Vagina (tissue), 2 donors: Measurements from ENCODE around the gene FBXO21. TPM values are rescaled to one million over a fixed set of nuclear protein-coding genes. Genes with fewer than 3 reads are reported as not detected.

Source experiments
- DNase-seq, 2 donors: peaks; one replicate each; pipeline ENCODE4 v3.0.0-alpha.2; 2017; ENCODE audit errors: extremely low spot score in 2 of 2
- H3K27ac ChIP-seq: fragments of 200-600 bp; sonication (generic); one replicate; pipeline ENCODE4 v1.5.1; 2019
- H3K27me3 ChIP-seq: fragments of 200-600 bp; sonication (generic); one replicate; pipeline ENCODE4 v1.5.1; 2019
- H3K36me3 ChIP-seq, 2 donors: fragments of 200-600 bp; sonication (generic); one replicate each; pipeline ENCODE4 v1.5.1; 2017 to 2019
- H3K4me1 ChIP-seq: fragments of 200-600 bp; sonication (generic); one replicate; pipeline ENCODE4 v1.5.1; 2019
- H3K4me3 ChIP-seq, 2 donors: fragments of 200-600 bp; sonication (generic); 1 replicate in 1 of 2; 2 replicates in 1 of 2; pipeline ENCODE4 v1.5.1; 2016 to 2019
- H3K9me3 ChIP-seq: fragments of 200-600 bp; sonication (generic); one replicate; pipeline ENCODE4 v1.5.1; 2019
- CTCF ChIP-seq, 3 experiments: fragments of 450-650 bp in 2 of 3; fragments of 200-600 bp in 1 of 3; sonication (generic) in 1 of 3; IDR thresholded peaks; one replicate each; pipeline ENCODE4 v1.5.1; 2017 to 2019; ENCODE audit warnings: antibody characterized with exemption in 3 of 3, mild to moderate bottlenecking in 2 of 3, moderate library complexity in 2 of 3
- POLR2A ChIP-seq, 2 donors: fragments of 450-650 bp; IDR thresholded peaks; one replicate each; pipeline ENCODE4 v1.6.1; 2017; ENCODE audit warnings: antibody characterized with exemption in 2 of 2, mild to moderate bottlenecking in 2 of 2, moderate library complexity in 2 of 2
- POLR2AphosphoS5 ChIP-seq, 2 donors: sonication (generic); formaldehyde crosslinking; IDR thresholded peaks; one replicate each; pipeline ENCODE4 v1.9.0; 2017; ENCODE audit warnings: antibody characterized with exemption in 2 of 2, mild to moderate bottlenecking in 2 of 2, low read depth in 1 of 2; ENCODE audit not compliant: insufficient read depth in 1 of 2
- intact Hi-C: fragments of 100-400 bp; cut with DNase I; formaldehyde crosslinking; loops from one replicate; pipeline ENCODE4 v1.15.1; 2023
- total RNA-seq: library from RNA; depleted of rRNA; stranded (reverse); fragments of >200 nt; gene quantifications from one replicate; pipeline ENCODE4 v1.2.3, GENCODE V29; 2016

Gene FBXO21
- total RNA-seq, 1 donor from 2014 or later, result 62.4 TPM

GRCh38 chr12:117125272-117125613 lies 65.0 kb downstream of the FBXO21 start:
- intact Hi-C loops, result no loop called here
- no peak overlapping the region for H3K27ac ChIP-seq
- DNase-seq, result no peak
- H3K27me3 ChIP-seq, result no peaks in the 10 kb centered on the region
- H3K36me3 ChIP-seq, result no peaks in the 10 kb centered on the region
- H3K4me1 ChIP-seq, result no peaks in the 10 kb centered on the region
- no peaks in the 10 kb centered on the region for H3K9me3 ChIP-seq
- no peak overlapping the region for H3K4me3 ChIP-seq
- TF ChIP-seq POLR2A (IDR thresholded peaks at IDR 0.05) (no peak), POLR2AphosphoS5 (IDR thresholded peaks at IDR 0.05; ENCODE audit: insufficient read depth in 1 of 2, low read depth in 1 of 2) (no peak), CTCF (IDR thresholded peaks at IDR 0.05) (no peak)

DNA sequence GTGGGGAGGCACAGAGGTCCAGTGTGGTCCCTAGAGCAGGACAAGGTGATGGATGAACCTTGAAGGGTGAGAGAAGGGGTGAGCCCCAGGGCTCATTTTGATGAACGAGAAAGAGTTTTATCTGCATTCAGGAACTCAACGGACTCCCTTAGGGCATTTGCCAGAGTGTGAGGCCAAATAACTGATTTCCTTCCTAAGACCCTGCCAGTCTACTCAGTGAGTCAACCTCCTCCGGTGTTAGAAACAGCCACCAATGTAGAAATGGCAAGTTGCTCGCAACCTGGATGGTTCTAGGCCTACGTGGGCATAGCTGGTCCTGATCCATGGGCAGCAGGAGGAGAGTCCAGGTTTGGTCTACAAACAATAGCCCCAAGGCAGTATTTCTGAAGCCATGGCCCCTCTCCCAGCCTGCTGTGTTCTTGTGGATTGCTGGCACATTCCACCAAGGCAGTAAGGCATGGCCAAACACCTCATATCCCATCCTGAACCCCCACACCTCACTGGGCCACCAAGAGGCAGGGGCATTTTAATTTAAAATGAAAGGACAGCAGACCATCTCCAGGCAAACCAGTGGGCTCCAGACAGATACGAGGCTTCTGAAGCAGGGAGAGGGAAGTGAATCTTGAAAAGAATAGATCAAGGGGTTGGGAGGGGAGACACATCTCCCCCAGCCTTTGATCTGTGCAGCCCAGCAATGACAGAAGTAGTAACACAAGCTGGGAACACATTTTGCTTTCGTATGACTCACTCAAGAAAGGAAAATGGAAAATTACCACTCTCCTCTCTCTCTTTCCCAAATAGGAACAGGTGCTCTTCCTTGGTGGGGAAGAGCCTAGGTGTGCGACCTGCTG lies 65.6 kb downstream of the FBXO21 start:
- intact Hi-C loops, result no loop called here
- Histone ChIP-seq H3K36me3 (no peaks in the 10 kb centered on the region), H3K27me3 (no peaks in the 10 kb centered on the region), H3K4me1 (no peaks in the 10 kb centered on the region), H3K9me3 (no peaks in the 10 kb centered on the region), H3K4me3 (no peak overlapping the region), H3K27ac (no peak overlapping the region)
- no peak for TF ChIP-seq CTCF (IDR thresholded peaks at IDR 0.05)
- no peak for TF ChIP-seq POLR2A (IDR thresholded peaks at IDR 0.05)
- DNase-seq, result no peak

GRCh38 chr12:117121441-117121840 lies 68.8 kb downstream of the FBXO21 start:
- H3K36me3 ChIP-seq, result no peaks in the 10 kb centered on the region
- H3K9me3 ChIP-seq, result no peaks in the 10 kb centered on the region
- TF ChIP-seq CTCF (IDR thresholded peaks at IDR 0.05) (no peak), POLR2A (IDR thresholded peaks at IDR 0.05) (no peak), POLR2AphosphoS5 (IDR thresholded peaks at IDR 0.05; ENCODE audit: insufficient read depth in 1 of 2, low read depth in 1 of 2) (no peak)
- no peak overlapping the region for H3K27ac ChIP-seq
- no peaks in the 10 kb centered on the region for H3K4me1 ChIP-seq
- H3K27me3 ChIP-seq, result no peaks in the 10 kb centered on the region
- intact Hi-C loops, result no loop called here
- no peak for DNase-seq
- H3K4me3 ChIP-seq, result no peak overlapping the region

DNA sequence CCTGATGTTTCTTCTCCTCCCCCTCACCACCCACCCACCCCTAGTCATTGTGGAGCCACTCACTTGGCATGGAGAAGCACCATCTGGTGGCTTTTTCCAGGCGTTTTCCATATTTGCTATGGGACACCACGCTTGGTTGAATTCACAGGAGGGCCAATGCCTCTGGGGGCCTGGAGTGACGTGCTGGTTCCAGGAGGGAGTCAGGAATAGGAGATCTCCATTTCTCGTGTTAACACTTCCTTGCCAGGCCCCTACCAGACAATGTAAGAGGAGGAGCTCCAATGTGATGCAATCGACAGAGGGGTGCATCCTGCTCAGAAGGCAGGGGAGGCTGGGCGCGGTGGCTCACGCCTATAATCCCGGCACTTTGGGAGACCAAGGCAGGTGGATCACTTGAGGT lies 69.5 kb downstream of the FBXO21 start:
- no peak for TF ChIP-seq POLR2A (IDR thresholded peaks at IDR 0.05)
- no peak for TF ChIP-seq POLR2AphosphoS5 (IDR thresholded peaks at IDR 0.05; ENCODE audit: insufficient read depth in 1 of 2, low read depth in 1 of 2)
- TF ChIP-seq CTCF (IDR thresholded peaks at IDR 0.05), result no peak

GRCh38 chr12:117119592-117120198 lies 70.6 kb downstream of the FBXO21 start:
- TF ChIP-seq CTCF (IDR thresholded peaks at IDR 0.05), result peak in 2 of 3 experiments; percentile 44 to 53
- no peak for TF ChIP-seq POLR2A (IDR thresholded peaks at IDR 0.05)
- intact Hi-C loops, result no loop called here
- DNase-seq, result no peak
- no peaks in the 10 kb centered on the region for H3K4me1 ChIP-seq
- H3K27ac ChIP-seq, result no peak overlapping the region
- no peaks in the 10 kb centered on the region for H3K9me3 ChIP-seq
- H3K36me3 ChIP-seq, result no peaks in the 10 kb centered on the region
- no peak overlapping the region for H3K4me3 ChIP-seq
- H3K27me3 ChIP-seq, result no peaks in the 10 kb centered on the region

More for the DNA sequence above, 69.5 kb downstream of the FBXO21 start:
- intact Hi-C loops, result no loop called here
- no peak for DNase-seq
- Histone ChIP-seq H3K27ac (no peak overlapping the region), H3K27me3 (no peaks in the 10 kb centered on the region), H3K4me3 (no peak overlapping the region), H3K4me1 (no peaks in the 10 kb centered on the region), H3K36me3 (no peaks in the 10 kb centered on the region), H3K9me3 (no peaks in the 10 kb centered on the region)
